WERI-Rb-1 (cell line): Measurements from ENCODE around the gene KCNJ5.

Experiments used
- DNase-seq: peaks from one replicate; pipeline ENCODE4 v3.0.0-alpha.2; 2020
- H3K27ac ChIP-seq: fragments of 250-450 bp; sonication (Bioruptor Pico); 2 replicates; pipeline ENCODE4 v1.5.1; 2020; ENCODE audit warnings: mild to moderate bottlenecking, moderate library complexity
- H3K27me3 ChIP-seq: fragments of 250-450 bp; sonication (Bioruptor Pico); 2 replicates; pipeline ENCODE4 v1.5.1; 2021; ENCODE audit warnings: mild to moderate bottlenecking, low read depth, moderate library complexity; ENCODE audit not compliant: insufficient read depth, severe bottlenecking
- H3K36me3 ChIP-seq: fragments of 250-450 bp; sonication (Bioruptor Pico); 2 replicates; pipeline ENCODE4 v1.5.1; 2020; ENCODE audit warnings: mild to moderate bottlenecking, moderate library complexity
- H3K4me3 ChIP-seq: 2 replicates; pipeline ENCODE4 v1.5.1; 2011; ENCODE audit warnings: low read depth, mild to moderate bottlenecking, control low read depth, low read length
- H3K9me3 ChIP-seq: fragments of 250-450 bp; sonication (Bioruptor Pico); 2 replicates; pipeline ENCODE4 v1.5.1; 2021; ENCODE audit warnings: mild to moderate bottlenecking, moderate library complexity; ENCODE audit not compliant: severe bottlenecking
- TF ChIP-seq, protein P1 (sequence below): IDR thresholded peaks from 2 replicates; pipeline ENCODE4 v1.5.1; 2011; ENCODE audit warnings: low read depth, mild to moderate bottlenecking, control low read depth, inconsistent platforms, low read length

The KCNJ5 gene

DNA sequence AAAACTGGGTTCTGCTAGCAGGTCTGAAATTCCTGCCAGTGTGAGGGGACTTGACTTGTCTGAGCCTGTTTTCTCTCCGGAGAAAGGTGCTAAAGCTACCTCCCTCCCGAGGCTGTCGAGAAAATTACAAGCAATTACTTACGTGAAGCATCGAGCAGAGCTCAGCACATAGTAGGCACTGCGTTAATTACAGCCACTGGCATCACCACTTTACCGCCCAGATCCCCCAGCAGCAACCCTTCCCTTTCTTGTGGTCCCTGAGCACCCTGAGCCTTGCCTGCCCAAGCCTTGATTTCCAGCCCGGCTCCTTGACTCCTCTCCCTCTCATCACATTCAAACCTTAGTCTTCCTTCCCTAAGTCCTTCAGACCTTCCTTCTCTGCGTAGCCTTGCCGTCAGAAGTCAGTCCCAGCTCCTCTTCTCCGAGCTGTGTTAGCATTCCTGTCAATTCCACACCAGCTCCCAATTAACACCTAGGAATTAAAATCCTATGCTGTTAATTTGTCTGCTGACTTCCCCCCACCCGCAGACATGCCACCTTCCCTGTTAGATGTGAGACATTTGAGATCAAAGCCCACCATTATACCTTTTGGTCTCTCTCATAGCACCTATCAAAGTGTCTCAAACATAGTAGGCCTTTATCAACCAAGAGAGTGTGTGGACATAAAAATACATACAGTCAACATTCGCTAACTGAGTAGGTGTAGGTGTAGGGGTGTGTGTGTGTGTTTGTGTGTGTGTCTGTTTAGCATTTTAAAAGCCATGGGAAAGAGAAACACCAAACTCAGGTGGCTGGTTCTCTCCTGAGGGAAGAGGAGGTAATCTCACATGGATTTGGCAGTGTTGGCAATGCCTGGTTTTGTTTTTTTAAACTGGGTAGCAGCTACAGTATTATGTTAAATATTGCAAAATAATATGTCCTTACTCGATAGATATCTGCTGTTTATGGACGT lies 2.8 kb upstream of the KCNJ5 start:
- TF ChIP-seq, protein P1, sequence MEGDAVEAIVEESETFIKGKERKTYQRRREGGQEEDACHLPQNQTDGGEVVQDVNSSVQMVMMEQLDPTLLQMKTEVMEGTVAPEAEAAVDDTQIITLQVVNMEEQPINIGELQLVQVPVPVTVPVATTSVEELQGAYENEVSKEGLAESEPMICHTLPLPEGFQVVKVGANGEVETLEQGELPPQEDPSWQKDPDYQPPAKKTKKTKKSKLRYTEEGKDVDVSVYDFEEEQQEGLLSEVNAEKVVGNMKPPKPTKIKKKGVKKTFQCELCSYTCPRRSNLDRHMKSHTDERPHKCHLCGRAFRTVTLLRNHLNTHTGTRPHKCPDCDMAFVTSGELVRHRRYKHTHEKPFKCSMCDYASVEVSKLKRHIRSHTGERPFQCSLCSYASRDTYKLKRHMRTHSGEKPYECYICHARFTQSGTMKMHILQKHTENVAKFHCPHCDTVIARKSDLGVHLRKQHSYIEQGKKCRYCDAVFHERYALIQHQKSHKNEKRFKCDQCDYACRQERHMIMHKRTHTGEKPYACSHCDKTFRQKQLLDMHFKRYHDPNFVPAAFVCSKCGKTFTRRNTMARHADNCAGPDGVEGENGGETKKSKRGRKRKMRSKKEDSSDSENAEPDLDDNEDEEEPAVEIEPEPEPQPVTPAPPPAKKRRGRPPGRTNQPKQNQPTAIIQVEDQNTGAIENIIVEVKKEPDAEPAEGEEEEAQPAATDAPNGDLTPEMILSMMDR = 0 out of 2 replicates have a peak, but pooled peaks have one; percentile 13
- Histone ChIP-seq H3K36me3 (no peaks in the 10 kb centered on the region), H3K27ac (no peak overlapping the region), H3K27me3 (peaks cover 47% of the 10 kb centered on the region), H3K4me3 (no peak overlapping the region), H3K9me3 (no peaks in the 10 kb centered on the region)
- DNase-seq = peak; percentile 26

GRCh38 chr11:128889657-128890213 lies 1.4 kb upstream of the KCNJ5 start:
- H3K4me3 ChIP-seq = peak overlapping the region; percentile 35

GRCh38 chr11:128890216-128890542 lies 977 bp upstream of the KCNJ5 start:
- no peak for DNase-seq
- Histone ChIP-seq H3K9me3 (no peaks in the 10 kb centered on the region), H3K27ac (no peak overlapping the region), H3K4me3 (peak overlapping the region; percentile 35), H3K27me3 (peaks cover 46% of the 10 kb centered on the region), H3K36me3 (no peaks in the 10 kb centered on the region)
- TF ChIP-seq, protein P1 = no peak

More at GRCh38 chr11:128889657-128890213, 1.4 kb upstream of the KCNJ5 start:
- no peaks in the 10 kb centered on the region for H3K9me3 ChIP-seq
- peaks cover 46% of the 10 kb centered on the region for H3K27me3 ChIP-seq
- H3K36me3 ChIP-seq = no peaks in the 10 kb centered on the region
- no peak overlapping the region for H3K27ac ChIP-seq
- TF ChIP-seq, protein P1 = no peak
- peak; percentile 69 for DNase-seq

DNA sequence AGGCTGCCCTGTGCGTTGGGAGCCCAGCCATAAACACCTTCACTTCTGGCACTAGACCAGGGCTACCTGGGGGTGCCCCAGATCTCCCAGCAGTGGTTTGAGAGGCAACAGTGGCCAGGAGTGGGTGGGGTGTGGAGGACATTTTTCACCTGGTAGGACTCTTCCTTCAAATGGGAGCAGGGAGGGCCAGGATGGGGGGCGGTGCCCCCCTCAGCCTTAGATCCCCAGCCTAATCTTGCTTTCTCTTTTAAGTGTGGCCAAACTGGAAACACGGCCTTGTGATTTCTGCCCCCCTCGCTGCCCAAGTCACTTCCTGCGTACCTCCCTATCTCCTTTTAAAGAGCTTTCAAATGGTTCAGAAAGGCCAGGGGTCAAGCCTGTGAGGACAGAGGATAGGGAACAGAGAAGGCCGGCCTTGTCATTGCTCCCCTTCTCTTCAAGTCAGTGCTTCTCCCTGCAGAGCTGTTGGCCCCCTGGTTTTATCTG lies 800 bp downstream of the KCNJ5 start:
- no peak overlapping the region for H3K27ac ChIP-seq
- TF ChIP-seq, protein P1 = no peak
- H3K27me3 ChIP-seq = peaks cover 45% of the 10 kb centered on the region
- H3K4me3 ChIP-seq = no peak overlapping the region
- no peaks in the 10 kb centered on the region for H3K36me3 ChIP-seq
- no peaks in the 10 kb centered on the region for H3K9me3 ChIP-seq
- no peak for DNase-seq

GRCh38 chr11:128892866-128893565 lies 1.9 kb downstream of the KCNJ5 start:
- H3K27me3 ChIP-seq = peaks cover 38% of the 10 kb centered on the region
- H3K4me3 ChIP-seq = no peak overlapping the region
- no peaks in the 10 kb centered on the region for H3K9me3 ChIP-seq
- TF ChIP-seq, protein P1 = no peak
- no peak overlapping the region for H3K27ac ChIP-seq
- DNase-seq = no peak
- no peaks in the 10 kb centered on the region for H3K36me3 ChIP-seq
